GM21381 (cell line): Measurements from ENCODE around the gene UBB.
"Not testable (repeated sequence)": the region's sequence is repeated elsewhere in the genome, so short reads cannot be mapped to it uniquely, and the experiment has no call there.

Source experiments
- ATAC-seq: cut with Tn5 transposase; IDR thresholded peaks from one replicate; pipeline ENCODE4 v1.9.1; 2021; ENCODE audit warnings: mild to moderate bottlenecking, moderate library complexity; ENCODE audit not compliant: unreplicated experiment

The UBB gene

GRCh38 chr17:16374146-16374938 is 6.5 kb upstream of the UBB start:
- no peak for ATAC-seq

DNA sequence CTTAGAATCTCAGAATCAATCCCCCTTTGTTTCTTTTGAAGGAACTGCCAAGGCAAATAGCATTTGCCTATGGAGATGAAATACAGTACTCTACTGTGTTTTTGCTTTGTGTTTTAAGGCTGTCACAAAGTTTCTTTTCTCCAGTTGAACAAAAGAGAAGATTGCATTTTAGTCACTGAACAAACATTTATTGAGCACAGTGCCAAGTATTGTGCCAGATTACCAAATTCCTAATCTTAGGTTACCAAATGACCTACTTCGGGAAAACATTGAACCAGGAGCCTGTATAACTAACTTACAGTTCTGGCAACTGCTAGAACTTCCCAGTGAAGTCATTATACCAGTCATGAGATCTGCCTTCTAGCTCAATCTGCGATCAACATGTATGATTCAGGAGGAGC is 3.0 kb upstream of the UBB start:
- ATAC-seq: no peak

GRCh38 chr17:16378636-16379282 is 2.1 kb upstream of the UBB start:
- no peak for ATAC-seq

DNA sequence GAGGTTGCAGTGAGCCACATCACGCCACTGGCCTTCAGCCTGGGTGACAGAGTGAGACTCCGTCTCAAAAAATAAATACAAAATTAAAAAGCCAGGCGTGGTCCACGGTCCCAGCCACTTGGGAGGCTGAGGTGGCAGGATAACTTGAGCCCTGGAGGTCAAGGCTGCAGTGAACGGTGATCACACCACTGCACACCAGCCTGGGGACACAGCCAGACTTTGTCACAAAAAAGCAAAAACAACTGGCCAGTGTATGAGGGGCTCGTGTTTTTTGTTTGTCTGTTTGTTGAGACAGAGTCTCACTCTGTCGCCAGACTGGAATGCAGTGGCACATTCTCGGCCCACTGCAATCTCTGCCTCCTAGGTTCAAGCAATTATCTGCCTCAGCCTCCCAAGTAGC is 1.2 kb upstream of the UBB start:
- ATAC-seq: no peak

DNA sequence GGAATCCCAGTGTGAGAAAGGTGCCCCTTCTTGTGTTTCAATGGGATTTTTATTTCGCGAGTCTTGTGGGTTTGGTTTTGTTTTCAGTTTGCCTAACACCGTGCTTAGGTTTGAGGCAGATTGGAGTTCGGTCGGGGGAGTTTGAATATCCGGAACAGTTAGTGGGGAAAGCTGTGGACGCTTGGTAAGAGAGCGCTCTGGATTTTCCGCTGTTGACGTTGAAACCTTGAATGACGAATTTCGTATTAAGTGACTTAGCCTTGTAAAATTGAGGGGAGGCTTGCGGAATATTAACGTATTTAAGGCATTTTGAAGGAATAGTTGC is 567 bp downstream of the UBB start:
- peak; percentile 5 for ATAC-seq

DNA sequence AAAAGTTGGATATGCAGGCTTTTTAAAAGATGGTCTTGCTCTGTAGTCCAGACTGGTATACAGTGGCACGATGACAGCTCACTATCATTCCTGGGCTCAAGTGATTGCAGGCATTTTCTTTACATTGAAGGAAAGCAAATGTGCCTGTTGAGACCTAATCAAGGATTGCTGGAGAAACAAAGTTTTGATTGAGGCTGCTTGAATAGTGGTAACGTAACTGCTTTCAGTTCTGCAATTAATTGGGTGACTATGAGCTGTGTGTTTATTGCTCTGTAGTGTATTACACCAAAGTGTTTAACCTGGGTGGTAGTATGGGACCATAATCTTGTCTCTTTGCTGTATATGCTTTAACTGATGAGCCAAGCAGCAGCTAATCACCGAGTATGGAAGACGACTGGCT is 2.3 kb downstream of the UBB start:
- no peak for ATAC-seq

- ATAC-seq: no peak
These were observed 2.9 kb downstream of the UBB start for GRCh38 chr17:16383772-16384287.

DNA sequence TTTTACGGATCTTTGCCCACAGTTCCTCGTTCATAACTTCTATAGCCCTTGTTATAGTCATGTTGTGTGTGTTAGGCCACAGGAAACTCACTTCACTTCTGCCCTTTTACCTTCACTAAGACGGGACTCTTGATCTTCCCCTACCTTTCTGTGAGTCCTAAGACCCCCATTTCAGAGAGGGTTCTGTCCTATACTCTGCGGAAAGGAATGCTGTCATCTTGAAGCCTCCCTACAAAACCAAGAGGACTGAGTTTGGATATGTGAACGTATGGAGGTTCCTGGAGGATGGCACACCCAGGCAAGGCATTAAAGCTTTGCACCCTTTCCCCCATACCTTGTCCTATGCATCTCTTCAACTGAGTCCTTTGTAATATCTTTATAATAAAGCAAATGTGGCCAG is 3.7 kb downstream of the UBB start:
- ATAC-seq: no peak

DNA sequence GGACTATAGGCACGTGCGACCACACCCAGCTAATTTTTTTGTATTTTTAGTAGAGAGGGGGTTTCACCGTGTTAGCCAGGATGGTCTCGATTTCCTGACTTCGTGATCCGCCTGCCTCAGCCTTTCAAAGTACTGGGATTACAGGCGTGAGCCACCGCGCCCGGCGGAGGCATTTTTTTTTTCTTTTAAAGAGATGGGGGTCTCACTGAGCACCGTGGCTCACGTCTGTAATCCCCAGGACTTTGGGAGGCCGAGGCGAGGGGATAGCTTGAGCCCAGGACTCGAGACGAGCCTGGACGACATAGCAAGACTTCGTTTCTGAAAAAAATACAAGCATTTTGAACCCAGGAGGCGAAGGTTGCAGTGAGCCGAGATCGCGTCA is 5.2 kb downstream of the UBB start:
- ATAC-seq: peak; percentile 14

GRCh38 chr17:16391451-16391850 is 10.6 kb downstream of the UBB start:
- no peak for ATAC-seq

- ATAC-seq: not testable (repeated sequence)
These were observed 11.6 kb downstream of the UBB start for GRCh38 chr17:16392491-16392890.

DNA sequence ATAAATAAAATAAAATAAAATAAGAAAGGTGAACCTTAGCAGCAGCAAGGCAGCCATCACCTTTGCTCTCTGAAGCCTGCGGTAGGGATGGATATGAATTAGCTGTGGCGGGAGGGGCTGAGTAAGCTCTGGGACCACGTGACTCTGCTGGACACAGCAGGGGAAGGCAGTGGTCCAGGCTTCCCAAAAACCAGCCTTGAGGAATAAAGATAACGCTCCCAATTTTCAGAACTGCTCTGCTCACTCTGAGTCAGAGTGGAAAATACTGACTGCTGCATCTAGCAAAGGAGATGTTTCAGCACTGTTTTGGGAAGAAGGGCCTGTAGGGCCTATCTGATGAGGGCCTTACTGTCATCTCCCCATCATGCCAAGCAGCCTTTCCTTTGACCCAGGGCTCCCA is 15.0 kb downstream of the UBB start:
- not testable (repeated sequence) for ATAC-seq

DNA sequence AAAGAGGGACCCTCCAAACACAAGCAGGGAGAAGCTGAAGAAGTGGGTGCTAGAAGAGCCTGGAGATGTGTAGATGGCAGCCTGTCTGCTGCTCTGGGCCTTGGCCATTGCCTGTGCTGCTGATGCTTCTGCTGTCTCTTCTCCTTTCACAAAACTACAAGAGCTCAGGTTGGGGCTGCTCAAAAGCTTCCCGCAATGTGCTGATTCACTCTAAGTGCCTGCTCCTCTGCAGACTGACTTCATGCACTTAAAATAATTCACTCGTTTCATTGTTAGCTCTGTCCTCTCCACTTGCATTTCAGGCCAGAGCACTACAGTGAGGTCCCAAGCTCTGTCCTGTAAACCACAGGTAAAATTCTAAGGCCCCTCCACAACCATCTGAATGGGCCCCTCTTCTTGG is 15.8 kb downstream of the UBB start:
- ATAC-seq: not testable (repeated sequence)

GRCh38 chr17:16398270-16399267 is 17.7 kb downstream of the UBB start:
- ATAC-seq: no peak

DNA sequence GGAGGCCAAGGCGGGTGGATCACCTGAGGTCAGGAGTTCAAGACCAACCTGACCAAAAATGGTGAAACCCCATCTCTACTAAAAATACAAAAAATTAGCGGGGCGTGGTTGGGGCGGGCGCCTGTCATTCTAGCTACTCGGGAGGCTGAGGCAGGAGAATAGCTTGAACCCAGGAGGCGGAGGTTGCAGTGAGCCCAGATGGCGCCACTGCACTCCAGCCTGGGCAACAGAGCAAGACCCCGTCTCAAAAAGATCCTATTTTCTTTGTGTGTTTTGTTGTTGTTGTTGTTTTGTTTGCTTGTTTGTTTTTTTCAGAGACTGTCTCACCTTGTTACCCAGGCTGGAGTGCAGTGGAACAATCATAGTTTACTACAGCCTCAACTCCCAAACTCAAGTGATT is 23.0 kb downstream of the UBB start:
- not testable (repeated sequence) for ATAC-seq

DNA sequence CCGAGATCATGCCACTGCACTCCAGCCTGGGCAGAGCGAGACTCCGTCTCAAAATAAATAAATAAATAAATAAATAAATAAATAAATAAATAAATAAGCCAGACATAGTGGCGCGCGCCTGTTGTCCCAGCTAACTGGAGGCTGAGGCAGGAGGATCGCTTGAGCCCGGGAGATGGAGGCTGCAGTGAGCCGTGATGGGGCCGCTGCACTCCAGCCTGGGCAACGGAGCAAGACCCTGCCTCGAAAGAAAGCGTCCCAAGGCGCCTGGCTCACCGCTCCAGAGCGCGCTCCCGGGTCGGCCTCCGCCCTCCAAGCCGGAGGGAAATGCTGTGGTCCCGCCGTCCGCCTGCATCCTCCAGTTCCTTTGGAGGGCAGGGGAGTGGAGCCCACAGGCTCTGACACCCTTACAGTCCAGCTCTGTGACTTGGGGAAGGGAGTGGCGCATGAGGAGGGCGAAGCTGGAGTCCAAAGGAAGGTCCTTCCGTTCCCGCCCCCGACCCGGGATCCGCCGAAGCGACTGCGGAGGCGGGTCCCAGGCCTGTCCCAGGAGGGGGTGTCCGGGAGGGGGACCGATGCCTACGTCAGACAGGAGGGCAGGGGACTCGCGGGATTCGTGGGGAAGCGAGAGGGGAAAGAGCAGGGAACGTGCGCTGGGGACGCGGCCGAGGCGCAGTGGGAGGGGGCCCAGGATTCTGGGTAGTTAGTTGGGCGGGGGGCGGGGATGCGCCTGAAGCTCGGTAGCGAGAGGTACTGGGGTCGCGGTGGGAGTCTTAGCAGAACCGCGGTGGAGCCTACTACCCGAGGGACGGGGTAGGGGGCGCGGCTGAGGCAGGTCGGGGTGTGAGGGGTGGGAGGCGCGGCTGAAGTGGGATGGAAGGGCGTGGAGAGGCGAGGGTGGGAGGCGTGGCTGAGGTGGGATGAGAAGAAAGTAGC is 26.1 kb downstream of the UBB start:
- ATAC-seq: no peak

- peak; percentile 86 for ATAC-seq
These were observed 27.2 kb downstream of the UBB start for GRCh38 chr17:16407911-16408588.

GRCh38 chr17:16415031-16415924 is 34.4 kb downstream of the UBB start, which contains the start of gene TRPV2:
Gene TRPV2 (plus strand): TSS chr17:16415571. CDS start chr17:16417669, 2,098 bp downstream.
- peak; percentile 44 for ATAC-seq
